Stimulated activated naive B cell treated with anti-CD40 and anti-IgM and Interleukin-4, amounts not matched to agents 10 μg/mL and 1 μg/mL and 100 μg/mL, for 72 hours (primary cell): ENCODE data around the gene IMMT.
"Not testable (repeated sequence)": the region's sequence is repeated elsewhere in the genome, so short reads cannot be mapped to it uniquely, and the experiment has no call there.

Experiments used
- ATAC-seq, 2 donors: fragments of 150-1000 bp; cut with Tn5 transposase; replicated peaks; 2 replicates each; pipeline ENCODE4 v1.10.0; 2021; ENCODE audit warnings: moderate library complexity in 1 of 2
- DNase-seq: peaks from one replicate; pipeline ENCODE4 v3.0.0; 2021
- H3K27ac Mint-ChIP-seq: one replicate; pipeline ENCODE4 v1.8.0; 2022; ENCODE audit warnings: mild to moderate bottlenecking, mixed read lengths
- H3K27me3 Mint-ChIP-seq, 2 donors: one replicate each; pipeline ENCODE4 v1.8.0; 2022; ENCODE audit warnings: mixed read lengths in 2 of 2
- H3K36me3 Mint-ChIP-seq, 2 donors: one replicate each; pipeline ENCODE4 v1.8.0; 2022; ENCODE audit warnings: mixed read lengths in 2 of 2, mild to moderate bottlenecking in 1 of 2
- H3K4me1 Mint-ChIP-seq, 2 donors: one replicate each; pipeline ENCODE4 v1.8.0; 2022; ENCODE audit warnings: mixed read lengths in 2 of 2, mild to moderate bottlenecking in 1 of 2
- H3K4me3 Mint-ChIP-seq, 2 donors: one replicate each; pipeline ENCODE4 v1.8.0; 2022; ENCODE audit warnings: mild to moderate bottlenecking in 2 of 2, mixed read lengths in 2 of 2, moderate library complexity in 1 of 2
- H3K9me3 Mint-ChIP-seq, 2 donors: one replicate each; pipeline ENCODE4 v1.8.0; 2022; ENCODE audit warnings: mixed read lengths in 2 of 2, mild to moderate bottlenecking in 1 of 2

The IMMT gene

DNA sequence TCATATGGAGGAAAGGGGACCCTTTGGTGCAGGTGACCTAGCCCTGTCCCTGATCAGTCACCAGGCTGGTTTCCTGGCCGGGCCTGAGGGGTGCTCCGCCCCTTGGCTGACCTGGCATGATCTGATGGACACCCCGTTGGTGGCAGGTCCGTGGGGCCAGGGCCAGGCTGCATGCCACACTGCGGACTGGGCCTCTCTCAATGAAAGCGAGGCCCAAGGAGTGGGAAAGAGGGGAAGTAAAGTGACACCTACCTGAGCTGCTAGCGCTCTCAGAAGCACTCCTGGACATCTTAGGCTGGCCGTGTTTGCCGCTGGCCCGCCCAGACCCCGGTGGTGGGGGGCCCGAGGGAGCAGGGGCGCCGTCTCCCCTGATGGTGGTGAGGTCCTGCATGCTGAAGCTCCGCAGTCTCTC is 37.1 kb upstream of the IMMT start:
- no peak overlapping the region for H3K4me3 Mint-ChIP-seq
- H3K27me3 Mint-ChIP-seq = peaks cover 0 to 5% of the 10 kb centered on the region in 2 donors
- no peak for DNase-seq
- no peak for ATAC-seq
- peaks cover 18 to 28% of the 10 kb centered on the region in 2 donors for H3K4me1 Mint-ChIP-seq
- no peaks in the 10 kb centered on the region for H3K9me3 Mint-ChIP-seq
- no peak overlapping the region for H3K27ac Mint-ChIP-seq
- no peaks in the 10 kb centered on the region for H3K36me3 Mint-ChIP-seq

DNA sequence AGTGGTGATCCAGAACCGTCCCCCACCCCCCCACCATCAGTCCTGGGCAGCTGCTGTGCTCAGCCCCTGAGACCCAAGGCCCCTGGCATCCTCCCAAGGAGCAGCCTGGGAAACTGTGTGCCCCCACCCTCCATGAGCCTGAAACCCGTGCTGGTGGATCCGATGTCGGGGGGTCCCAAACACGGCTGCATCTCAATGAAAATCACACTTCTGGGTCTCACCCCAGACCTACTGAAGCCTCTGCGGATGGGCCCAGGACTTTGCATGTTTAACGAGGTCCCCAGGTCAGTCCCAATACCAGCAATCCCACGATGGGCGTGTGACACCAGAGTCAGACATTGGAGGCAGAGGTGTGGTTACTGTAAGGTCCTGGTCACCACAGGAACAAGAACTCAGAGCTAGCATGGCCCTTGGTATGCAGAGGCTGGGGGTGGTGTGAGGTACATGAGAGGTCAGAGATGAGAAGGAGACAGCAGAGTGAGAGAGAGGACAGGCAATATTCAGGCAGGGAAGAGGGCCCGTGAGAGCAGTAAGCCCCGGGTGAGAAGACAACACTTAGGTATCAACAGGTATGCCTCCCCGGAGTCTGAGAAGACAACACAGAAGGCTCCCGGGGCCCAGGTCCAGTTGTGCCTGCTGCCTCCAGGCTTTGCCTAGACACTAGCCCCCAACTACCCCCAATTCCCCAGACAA is 36.6 kb upstream of the IMMT start:
- H3K4me1 Mint-ChIP-seq = peaks cover 14 to 23% of the 10 kb centered on the region in 2 donors
- ATAC-seq = no peak
- no peak overlapping the region for H3K27ac Mint-ChIP-seq
- H3K27me3 Mint-ChIP-seq = peaks cover 0 to 5% of the 10 kb centered on the region in 2 donors
- no peaks in the 10 kb centered on the region for H3K36me3 Mint-ChIP-seq
- no peak for DNase-seq
- H3K4me3 Mint-ChIP-seq = no peak overlapping the region
- no peaks in the 10 kb centered on the region for H3K9me3 Mint-ChIP-seq

DNA sequence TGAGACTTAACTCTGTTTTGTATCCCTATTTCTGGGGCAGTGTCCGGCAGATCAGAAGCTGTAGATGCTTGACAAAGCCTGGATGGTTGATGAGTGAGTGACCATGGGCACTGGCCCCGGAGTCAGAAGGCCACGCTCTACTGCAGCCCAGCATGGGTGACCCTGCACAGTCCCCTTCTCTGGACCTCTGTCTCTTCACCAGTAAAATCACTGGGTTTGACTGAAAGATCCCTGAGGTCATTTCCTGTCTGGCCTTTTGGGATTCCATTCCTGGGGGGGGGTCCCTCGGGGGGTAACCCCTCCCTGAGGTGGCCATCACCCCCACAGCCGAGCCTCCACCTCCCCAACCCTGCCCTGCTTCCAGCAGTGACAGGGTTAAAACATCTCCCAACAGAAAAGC is 35.7 kb upstream of the IMMT start:
- H3K27me3 Mint-ChIP-seq = peaks cover 0 to 5% of the 10 kb centered on the region in 2 donors
- H3K36me3 Mint-ChIP-seq = no peaks in the 10 kb centered on the region
- DNase-seq (no peak), ATAC-seq (no peak)
- no peak overlapping the region for H3K4me3 Mint-ChIP-seq
- no peaks in the 10 kb centered on the region for H3K9me3 Mint-ChIP-seq
- H3K4me1 Mint-ChIP-seq = peaks cover 19 to 25% of the 10 kb centered on the region in 2 donors
- H3K27ac Mint-ChIP-seq = no peak overlapping the region

DNA sequence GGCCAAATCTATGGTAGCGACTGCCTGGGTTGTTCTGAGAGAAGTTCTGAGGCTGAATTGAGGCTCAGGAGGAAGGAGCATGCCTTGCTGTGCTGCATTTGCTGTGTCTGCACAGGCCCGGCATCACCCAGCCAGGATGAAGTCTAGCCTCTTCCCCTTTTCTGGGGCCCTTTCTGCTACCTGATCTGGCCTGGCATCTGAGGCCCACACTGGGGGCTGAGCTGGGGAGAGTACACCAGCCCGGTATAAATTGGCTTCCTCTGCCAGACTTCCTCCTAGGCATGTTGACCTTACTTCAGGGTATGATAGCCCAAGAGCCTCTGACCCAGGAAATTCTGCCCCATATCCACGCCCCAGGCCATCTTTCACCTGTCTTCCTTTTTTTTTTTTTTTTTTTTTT is 34.0 kb upstream of the IMMT start:
- peak; percentile 57 to 60 for ATAC-seq
- no peaks in the 10 kb centered on the region for H3K36me3 Mint-ChIP-seq
- peaks cover 33 to 42% of the 10 kb centered on the region in 2 donors for H3K4me1 Mint-ChIP-seq
- H3K4me3 Mint-ChIP-seq = no peak overlapping the region
- H3K27ac Mint-ChIP-seq = peak overlapping the region; percentile 21
- DNase-seq = no peak
- H3K27me3 Mint-ChIP-seq = peaks cover 0 to 5% of the 10 kb centered on the region in 2 donors
- no peaks in the 10 kb centered on the region for H3K9me3 Mint-ChIP-seq

DNA sequence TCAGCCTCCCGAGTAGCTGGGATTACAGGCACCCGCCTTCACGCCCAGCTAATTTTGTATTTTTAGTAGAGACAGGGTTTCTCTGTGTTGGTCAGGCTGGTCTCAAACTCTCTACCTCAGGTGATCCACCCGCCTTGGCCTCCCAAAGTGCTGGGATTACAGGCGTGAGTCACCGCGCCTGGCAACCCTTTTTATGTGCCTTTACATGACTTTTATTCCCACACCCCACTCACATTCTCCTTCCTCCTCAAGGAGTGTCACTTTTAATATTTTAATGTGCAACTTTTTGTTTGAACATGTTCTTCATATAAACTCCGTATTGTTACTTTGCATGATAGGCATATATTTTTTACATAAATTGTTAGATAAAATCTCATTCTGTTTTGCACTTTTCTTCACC is 33.3 kb upstream of the IMMT start:
- not testable (repeated sequence) for DNase-seq, ATAC-seq, H3K36me3 Mint-ChIP-seq, H3K27me3 Mint-ChIP-seq, H3K27ac Mint-ChIP-seq, H3K4me3 Mint-ChIP-seq, H3K9me3 Mint-ChIP-seq
- H3K4me1 Mint-ChIP-seq = peaks cover 36 to 44% of the 10 kb centered on the region in 2 donors

DNA sequence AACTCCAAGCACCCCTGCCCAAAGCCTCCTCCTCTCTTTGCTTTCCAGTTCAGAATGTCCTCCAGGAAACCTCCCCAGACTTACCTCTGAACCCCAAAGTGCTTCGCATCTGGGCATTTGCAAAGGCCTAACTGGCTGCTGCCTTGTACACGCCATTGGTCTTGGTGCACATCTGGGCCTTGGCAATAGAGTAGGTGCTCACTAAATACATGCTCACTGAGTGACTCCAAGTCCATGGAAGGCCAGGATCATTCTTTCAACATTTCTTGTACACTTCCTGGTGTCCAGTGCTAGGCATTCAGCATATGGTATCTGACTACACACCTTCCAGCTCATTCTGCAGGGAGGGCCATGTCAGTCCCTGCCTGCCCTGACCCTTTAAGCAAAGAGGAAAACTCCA is 32.4 kb upstream of the IMMT start:
- Mint-ChIP-seq H3K27me3 (no peaks in the 10 kb centered on the region), H3K4me1 (peaks cover 38 to 44% of the 10 kb centered on the region in 2 donors), H3K9me3 (no peaks in the 10 kb centered on the region), H3K27ac (no peak overlapping the region), H3K4me3 (no peak overlapping the region), H3K36me3 (no peaks in the 10 kb centered on the region)
- ATAC-seq (no peak), DNase-seq (no peak)

DNA sequence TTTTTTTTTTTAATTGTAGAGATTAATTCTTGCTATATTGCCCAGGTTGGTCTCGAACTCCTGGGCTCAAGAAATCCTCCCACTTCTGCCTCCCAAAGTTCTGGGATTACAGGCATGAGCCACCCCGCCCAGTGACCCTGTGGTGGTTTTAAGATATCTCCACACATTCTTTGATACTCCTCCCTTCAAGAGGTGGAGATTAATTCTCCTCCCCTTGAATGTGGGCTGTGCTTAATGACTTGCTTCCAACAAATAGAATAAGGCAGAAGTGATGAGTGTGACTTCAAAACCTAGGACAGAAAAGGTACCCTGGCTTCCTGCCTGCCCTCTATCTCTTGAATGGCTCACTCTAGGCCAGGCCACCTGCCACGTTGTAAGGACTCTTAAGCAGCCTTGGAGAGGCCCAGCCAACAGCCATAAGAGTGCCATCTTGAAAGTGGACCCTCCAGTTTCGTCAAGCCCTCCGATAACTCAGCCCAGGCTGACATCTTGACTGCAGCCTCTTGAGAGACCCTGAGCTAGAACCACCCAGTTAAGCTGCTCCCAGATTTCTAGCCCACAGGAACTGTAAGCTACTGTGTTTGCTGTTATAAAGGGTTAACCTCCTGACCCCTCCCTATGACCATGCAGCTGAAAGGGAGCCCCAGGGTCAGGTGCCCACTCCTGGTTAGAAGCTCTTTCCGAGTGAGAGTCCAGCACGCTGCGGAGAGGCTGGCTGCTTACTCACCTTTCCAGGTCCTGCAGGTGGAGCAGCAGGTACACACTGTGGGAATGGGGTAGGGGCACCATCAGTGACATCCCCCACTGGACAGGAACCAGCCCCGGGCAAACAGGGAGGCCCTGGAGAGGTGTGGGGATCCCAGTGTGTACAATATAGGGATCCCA is 31.6 kb upstream of the IMMT start:
- Mint-ChIP-seq H3K27ac (peak overlapping the region; percentile 51), H3K4me3 (peak overlapping the region in 1 of 2 donors; percentile 36), H3K36me3 (no peaks in the 10 kb centered on the region), H3K27me3 (no peaks in the 10 kb centered on the region), H3K4me1 (peaks cover 39 to 44% of the 10 kb centered on the region in 2 donors), H3K9me3 (no peaks in the 10 kb centered on the region)
- DNase-seq (no peak), ATAC-seq (no peak)

DNA sequence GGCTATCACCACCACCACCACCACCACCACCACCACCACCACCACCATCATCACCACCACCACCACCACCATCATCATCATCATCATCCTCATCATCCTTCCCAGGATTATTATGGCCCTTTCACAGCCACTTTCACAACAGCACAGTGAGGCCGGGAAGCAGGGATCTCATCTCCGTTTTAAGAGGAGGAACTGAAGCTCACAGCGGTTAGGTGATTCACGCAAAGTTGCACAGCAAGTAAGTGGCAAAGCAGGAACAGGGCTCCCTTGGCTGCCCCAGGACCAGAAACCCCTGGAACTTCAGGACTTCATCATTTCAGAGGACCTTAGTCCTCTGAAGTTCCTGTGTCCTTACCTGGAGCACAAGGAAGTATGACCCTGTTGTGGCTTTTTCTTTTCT is 30.8 kb upstream of the IMMT start:
- peak overlapping the region in 1 of 2 donors; percentile 44 for H3K4me3 Mint-ChIP-seq
- H3K9me3 Mint-ChIP-seq = no peaks in the 10 kb centered on the region
- DNase-seq = no peak
- no peaks in the 10 kb centered on the region for H3K27me3 Mint-ChIP-seq
- peaks cover 42 to 44% of the 10 kb centered on the region in 2 donors for H3K4me1 Mint-ChIP-seq
- H3K36me3 Mint-ChIP-seq = no peaks in the 10 kb centered on the region
- peak; percentile 59 to 64 for ATAC-seq
- H3K27ac Mint-ChIP-seq = peak overlapping the region; percentile 92

DNA sequence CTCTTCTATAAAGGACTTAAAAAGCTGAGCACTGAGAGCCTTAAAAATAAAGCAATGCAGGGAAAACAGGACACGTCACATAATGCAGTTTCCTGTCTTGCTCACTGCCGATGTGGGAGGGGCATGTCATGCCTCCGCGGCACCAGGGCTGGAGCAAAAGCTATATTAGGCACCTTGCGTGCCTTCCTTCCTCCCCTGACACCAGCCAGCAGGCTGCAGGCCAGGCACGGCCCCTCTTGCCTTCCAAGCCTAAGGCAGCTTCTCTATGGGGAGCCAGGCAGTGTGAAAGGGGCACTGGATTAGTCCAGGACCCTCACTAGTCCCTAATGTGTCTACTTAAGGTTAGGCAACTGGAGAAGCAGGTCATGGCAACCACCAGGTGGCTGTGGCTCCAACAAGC is 30.3 kb upstream of the IMMT start:
- peaks cover 43 to 44% of the 10 kb centered on the region in 2 donors for H3K4me1 Mint-ChIP-seq
- H3K27ac Mint-ChIP-seq = peak overlapping the region; percentile 92
- no peaks in the 10 kb centered on the region for H3K36me3 Mint-ChIP-seq
- H3K9me3 Mint-ChIP-seq = no peaks in the 10 kb centered on the region
- peak; percentile 81 to 85 for ATAC-seq
- H3K27me3 Mint-ChIP-seq = no peaks in the 10 kb centered on the region
- DNase-seq = peak; percentile 61
- H3K4me3 Mint-ChIP-seq = peak overlapping the region; percentile 36 to 44

DNA sequence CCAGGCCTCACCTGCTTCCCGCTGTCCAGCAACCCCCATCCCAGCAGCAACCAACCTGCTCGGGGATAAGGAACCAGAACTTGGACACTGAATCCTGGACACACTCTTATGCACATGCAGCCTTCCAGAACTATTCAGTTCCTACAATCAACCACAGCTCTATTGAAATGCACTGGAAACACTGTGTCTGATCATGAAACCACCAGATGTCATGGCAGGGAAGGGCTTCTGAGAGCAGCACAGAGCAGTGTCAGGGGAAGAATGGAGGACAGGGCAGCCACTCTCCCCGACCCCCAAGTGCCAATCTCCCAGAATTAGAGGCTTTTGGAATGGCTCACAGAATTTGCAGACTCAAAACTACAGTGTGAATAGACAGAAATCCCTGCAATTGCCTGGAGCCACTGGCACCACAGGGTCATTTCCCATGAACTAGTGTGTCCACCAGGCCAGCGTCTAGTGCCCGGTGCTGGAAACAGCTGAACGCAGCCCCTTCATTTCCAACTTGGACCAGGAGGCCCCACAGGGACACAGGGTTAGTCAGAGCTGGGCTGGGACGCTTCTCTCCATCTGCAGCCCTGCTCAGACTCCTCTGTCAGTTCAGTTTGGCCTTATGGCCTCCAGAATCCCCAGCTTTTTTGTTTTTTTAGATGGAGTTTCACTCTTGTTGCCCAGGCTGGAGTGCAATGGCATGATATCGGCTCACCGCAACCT is 29.5 kb upstream of the IMMT start:
- Mint-ChIP-seq H3K4me1 (peaks cover 36 to 43% of the 10 kb centered on the region in 2 donors), H3K27me3 (no peaks in the 10 kb centered on the region), H3K27ac (peak overlapping the region; percentile 92), H3K9me3 (no peaks in the 10 kb centered on the region), H3K4me3 (no peak overlapping the region), H3K36me3 (no peaks in the 10 kb centered on the region)
- no peak for DNase-seq
- ATAC-seq = no peak

DNA sequence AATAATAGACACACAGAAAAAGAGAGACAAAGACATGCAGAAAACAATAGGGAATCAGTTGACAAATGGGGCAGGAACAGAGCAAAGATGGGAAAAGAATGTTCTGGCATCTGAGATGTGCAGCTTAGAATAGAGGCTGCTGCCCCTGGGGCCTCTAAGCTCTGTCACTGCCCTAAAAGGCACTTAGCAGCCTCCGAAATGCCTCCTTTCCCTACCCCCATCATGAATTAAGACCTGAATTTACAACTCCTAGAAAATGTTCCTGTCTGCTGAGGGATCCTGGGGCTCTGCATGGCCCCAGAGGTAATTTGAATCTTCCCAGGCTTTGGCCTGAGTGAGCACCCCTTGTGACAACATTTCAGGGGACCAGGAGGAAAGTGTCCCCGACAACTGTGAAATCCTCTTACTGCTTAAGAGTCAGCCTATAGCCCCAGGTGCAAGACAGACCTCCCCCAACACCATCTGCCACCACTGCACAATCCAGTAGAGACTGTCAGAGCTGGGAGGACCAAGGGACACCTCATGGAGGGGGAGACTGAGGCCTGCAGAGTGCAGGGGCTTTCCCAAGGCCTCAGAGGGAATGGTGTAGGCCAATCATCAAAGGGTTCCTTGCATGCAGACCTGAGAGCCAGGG is 28.8 kb upstream of the IMMT start:
- H3K27me3 Mint-ChIP-seq = no peaks in the 10 kb centered on the region

DNA sequence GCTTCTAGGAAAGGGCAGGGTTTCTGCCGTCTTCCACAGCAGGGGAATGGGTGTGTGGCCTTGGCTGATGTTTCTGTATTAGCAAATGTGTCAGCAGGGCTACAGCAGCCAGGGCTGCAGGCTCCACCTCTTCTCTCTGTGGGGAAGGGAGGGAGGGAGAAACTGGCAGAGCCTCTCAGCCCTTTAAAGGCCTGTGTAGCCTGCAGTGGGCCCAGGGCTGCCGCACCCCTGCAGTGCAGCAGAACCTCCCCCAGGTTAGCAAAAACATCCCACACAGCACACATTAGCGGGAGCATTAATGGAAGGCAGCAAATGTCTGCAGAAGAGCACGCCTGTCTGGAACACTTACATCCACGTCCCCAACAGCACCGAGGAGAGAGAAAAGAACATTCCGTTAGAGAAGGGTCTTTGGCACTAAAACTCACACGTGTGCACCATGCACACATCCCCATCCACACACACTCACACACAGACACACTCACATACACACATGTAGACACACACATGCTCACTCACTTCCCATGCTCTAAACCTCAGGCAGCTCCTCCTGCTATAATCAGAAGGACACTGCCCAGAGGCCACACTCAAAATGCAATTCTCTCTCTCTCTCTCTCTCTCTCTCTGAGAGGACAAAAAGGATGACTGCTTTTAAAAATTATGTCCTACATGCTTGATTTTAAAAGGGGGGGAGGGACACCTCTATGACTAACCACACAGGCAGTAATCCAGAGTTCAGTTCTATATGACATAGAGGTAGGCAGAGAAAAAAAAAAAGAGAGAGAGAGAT is 28.1 kb upstream of the IMMT start:
- DNase-seq (no peak), ATAC-seq (no peak)
- no peaks in the 10 kb centered on the region for H3K27me3 Mint-ChIP-seq
- H3K4me1 Mint-ChIP-seq = peaks cover 22 to 34% of the 10 kb centered on the region in 2 donors
- no peak overlapping the region for H3K4me3 Mint-ChIP-seq
- no peak overlapping the region for H3K27ac Mint-ChIP-seq
- H3K9me3 Mint-ChIP-seq = no peaks in the 10 kb centered on the region
- H3K36me3 Mint-ChIP-seq = no peaks in the 10 kb centered on the region

More for the DNA sequence above, 28.8 kb upstream of the IMMT start:
- Mint-ChIP-seq H3K27ac (no peak overlapping the region), H3K36me3 (no peaks in the 10 kb centered on the region), H3K4me1 (peaks cover 28 to 39% of the 10 kb centered on the region in 2 donors), H3K4me3 (no peak overlapping the region), H3K9me3 (no peaks in the 10 kb centered on the region)
- DNase-seq (no peak), ATAC-seq (no peak)

DNA sequence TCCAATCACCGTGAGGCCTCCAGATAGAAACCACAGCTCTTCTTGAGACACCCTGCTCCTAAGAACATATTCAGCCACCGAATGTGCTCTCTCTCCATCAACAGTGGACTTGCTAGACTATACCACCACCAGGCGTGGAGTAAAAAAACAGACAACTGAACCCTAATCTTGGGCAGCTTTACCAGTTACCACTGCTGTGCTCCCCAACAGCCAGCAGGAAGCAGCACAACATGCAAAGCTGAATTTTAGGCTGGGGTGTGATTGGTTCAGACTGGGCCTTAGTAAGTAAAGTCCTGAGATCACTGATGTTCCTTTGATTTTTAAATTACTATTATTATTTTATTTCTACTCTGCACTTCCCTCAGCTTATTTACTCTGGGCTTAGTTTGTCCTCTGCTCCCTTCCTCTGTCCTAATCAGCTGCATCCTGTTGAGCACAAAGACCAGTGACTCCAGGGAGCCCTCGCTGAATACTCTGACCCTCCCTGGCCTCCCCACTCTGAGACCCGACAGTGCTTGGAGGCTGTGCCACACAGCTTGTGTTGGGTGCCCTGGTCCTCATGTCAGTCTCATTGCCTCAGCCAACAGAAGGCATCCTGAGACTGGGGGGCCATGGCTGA is 25.9 kb upstream of the IMMT start:
- Mint-ChIP-seq H3K36me3 (no peaks in the 10 kb centered on the region), H3K27ac (no peak overlapping the region), H3K9me3 (no peaks in the 10 kb centered on the region), H3K4me3 (no peak overlapping the region), H3K27me3 (no peaks in the 10 kb centered on the region), H3K4me1 (peaks cover 37 to 38% of the 10 kb centered on the region in 2 donors)
- ATAC-seq = peak; percentile 66 to 67
- DNase-seq = peak; percentile 50
